Subcutaneous abdominal adipose tissue (tissue), 5 donors: ENCODE results near the gene NUDC.
"Not testable (repeated sequence)": the region's sequence is repeated elsewhere in the genome, so short reads cannot be mapped to it uniquely, and the experiment has no call there.

Experiments used
- H3K27ac ChIP-seq: one replicate; pipeline ENCODE4 v1.7.0; 2013; ENCODE audit warnings: low read depth, mild to moderate bottlenecking, inconsistent platforms, low read length, moderate library complexity
- H3K27me3 ChIP-seq, 5 donors: one replicate each; pipeline ENCODE4 v1.7.0; 2013; ENCODE audit warnings: low read length in 5 of 5, inconsistent platforms in 1 of 5; ENCODE audit not compliant: control insufficient read depth in 5 of 5, insufficient read depth in 4 of 5
- H3K36me3 ChIP-seq, 5 donors: one replicate each; pipeline ENCODE4 v1.7.0; 2013; ENCODE audit warnings: low read length in 5 of 5; ENCODE audit not compliant: control insufficient read depth in 5 of 5, insufficient read depth in 5 of 5
- H3K4me1 ChIP-seq, 5 donors: one replicate each; pipeline ENCODE4 v1.7.0; 2013; ENCODE audit warnings: low read length in 5 of 5, mild to moderate bottlenecking in 3 of 5, moderate library complexity in 1 of 5; ENCODE audit not compliant: control insufficient read depth in 5 of 5, insufficient read depth in 5 of 5
- H3K4me3 ChIP-seq, 5 donors: one replicate each; pipeline ENCODE4 v1.7.0; 2013; ENCODE audit warnings: low read length in 5 of 5, low read depth in 1 of 5
- H3K9ac ChIP-seq, 5 donors: one replicate each; pipeline ENCODE4 v1.7.0; 2013; ENCODE audit warnings: low read length in 5 of 5, mild to moderate bottlenecking in 4 of 5, moderate library complexity in 3 of 5
- H3K9me3 ChIP-seq, 5 donors: one replicate each; pipeline ENCODE4 v1.7.0; 2013; ENCODE audit warnings: low read length in 5 of 5; ENCODE audit not compliant: control insufficient read depth in 5 of 5
- donor health status: healthy.
- donor health status: healthy.
- donor health status: healthy.
- donor health status: healthy.
- donor health status: healthy.

The NUDC gene

GRCh38 chr1:26921540-26922430 is at the start of gene NUDC:
NUDC (plus strand) TSS chr1:26921743; CDS start chr1:26921849, 106 bp downstream.
- H3K27me3 ChIP-seq = no peaks in the 10 kb centered on the region
- H3K4me3 ChIP-seq = peak within 1 kb of the TSS; percentile 83 to 97 (median 91)
- peaks cover 1 to 22% (median 18%) of the 10 kb centered on the region in 5 donors for H3K4me1 ChIP-seq
- peak within 1 kb of the TSS; percentile 65 to 99 (median 96) for H3K9ac ChIP-seq
- H3K9me3 ChIP-seq = no peaks in the 10 kb centered on the region
- peak within 1 kb of the TSS; percentile 100 for H3K27ac ChIP-seq
- peaks cover 9 to 26% (median 16%) of the 10 kb centered on the region in 5 donors for H3K36me3 ChIP-seq

- H3K27ac ChIP-seq, H3K9ac ChIP-seq, H3K27me3 ChIP-seq, H3K4me1 ChIP-seq, H3K4me3 ChIP-seq, H3K9me3 ChIP-seq: not testable (repeated sequence)
- peaks cover 0 to 17% (median 8%) of the 10 kb centered on the region in 5 donors for H3K36me3 ChIP-seq
These were observed 48.4 kb upstream of the NUDC start for GRCh38 chr1:26873097-26873496.

GRCh38 chr1:26874896-26875295 is 46.6 kb upstream of the NUDC start:
- H3K36me3 ChIP-seq = peaks cover 0 to 33% (median 23%) of the 10 kb centered on the region in 5 donors
- no peak overlapping the region for H3K27ac ChIP-seq
- H3K4me3 ChIP-seq = no peak overlapping the region
- H3K4me1 ChIP-seq = peaks cover 0 to 4% (median 0%) of the 10 kb centered on the region in 5 donors
- no peaks in the 10 kb centered on the region for H3K9me3 ChIP-seq
- H3K27me3 ChIP-seq = no peaks in the 10 kb centered on the region
- no peak overlapping the region for H3K9ac ChIP-seq

GRCh38 chr1:26877326-26877725 is 44.2 kb upstream of the NUDC start:
- Histone ChIP-seq H3K27me3 (no peaks in the 10 kb centered on the region), H3K9me3 (no peaks in the 10 kb centered on the region), H3K27ac (no peak overlapping the region), H3K4me3 (no peak overlapping the region), H3K9ac (no peak overlapping the region), H3K36me3 (peaks cover 8 to 56% (median 43%) of the 10 kb centered on the region in 5 donors), H3K4me1 (peaks cover 0 to 4% (median 0%) of the 10 kb centered on the region in 5 donors)

- Histone ChIP-seq H3K9ac (no peak overlapping the region), H3K4me3 (no peak overlapping the region), H3K27ac (no peak overlapping the region), H3K27me3 (no peaks in the 10 kb centered on the region), H3K4me1 (peaks cover 0 to 4% (median 0%) of the 10 kb centered on the region in 5 donors), H3K9me3 (no peaks in the 10 kb centered on the region), H3K36me3 (peaks cover 15 to 75% (median 65%) of the 10 kb centered on the region in 5 donors)
These were observed 41.8 kb upstream of the NUDC start for GRCh38 chr1:26879793-26880192.

- H3K27ac ChIP-seq, H3K27me3 ChIP-seq, H3K9ac ChIP-seq, H3K4me3 ChIP-seq, H3K9me3 ChIP-seq, H3K4me1 ChIP-seq: not testable (repeated sequence)
- peaks cover 23 to 86% (median 78%) of the 10 kb centered on the region in 5 donors for H3K36me3 ChIP-seq
These were observed 39.9 kb upstream of the NUDC start for GRCh38 chr1:26881611-26882010.

GRCh38 chr1:26882696-26883463 is 38.7 kb upstream of the NUDC start:
- Histone ChIP-seq H3K4me1 (peaks cover 0 to under 1% (median 0%) of the 10 kb centered on the region in 5 donors), H3K27me3 (no peaks in the 10 kb centered on the region), H3K4me3 (no peak overlapping the region), H3K9me3 (no peaks in the 10 kb centered on the region), H3K36me3 (peaks cover 23 to 87% (median 72%) of the 10 kb centered on the region in 5 donors), H3K9ac (no peak overlapping the region), H3K27ac (no peak overlapping the region)

GRCh38 chr1:26887125-26887524 is 34.4 kb upstream of the NUDC start:
- Histone ChIP-seq H3K36me3 (peaks cover 15 to 64% (median 56%) of the 10 kb centered on the region in 5 donors), H3K4me1 (peaks cover 0 to 22% (median 20%) of the 10 kb centered on the region in 5 donors), H3K27ac (no peak overlapping the region), H3K27me3 (no peaks in the 10 kb centered on the region), H3K9me3 (no peaks in the 10 kb centered on the region), H3K4me3 (no peak overlapping the region), H3K9ac (no peak overlapping the region)

- Histone ChIP-seq H3K36me3 (peaks cover 14 to 64% (median 56%) of the 10 kb centered on the region in 5 donors), H3K9ac (peak overlapping the region in 2 of 5 donors; percentile 97 to 100), H3K4me1 (peaks cover 0 to 22% (median 20%) of the 10 kb centered on the region in 5 donors), H3K9me3 (no peaks in the 10 kb centered on the region), H3K4me3 (no peak overlapping the region), H3K27ac (no peak overlapping the region), H3K27me3 (no peaks in the 10 kb centered on the region)
These were observed 33.3 kb upstream of the NUDC start for GRCh38 chr1:26888231-26888630.
